GM19239 (cell line): Measurements from ENCODE around the gene ADGRF4.
A peak's percentile ranks its signal among the peaks of the same experiment; 100 is the strongest.
"Not testable (repeated sequence)": the region's sequence is repeated elsewhere in the genome, so short reads cannot be mapped to it uniquely, and the experiment has no call there.

Experiments
- DNase-seq: peaks from one replicate; pipeline ENCODE4 v3.0.0; 2011; ENCODE audit warnings: low spot score; ENCODE audit not compliant: insufficient read length
- FAIRE-seq: peaks from 2 replicates; lab custom pipeline; 2011; peaks lifted over from hg19 to GRCh38; lab: Jason Lieb, UNC

Gene ADGRF4

GRCh38 chr6:47733879-47734558 is 35.6 kb downstream of the ADGRF4 start:
- DNase-seq (no peak), FAIRE-seq (peak; percentile 18)

- FAIRE-seq = no peak
- no peak for DNase-seq
These were observed 36.6 kb downstream of the ADGRF4 start for GRCh38 chr6:47734831-47735481.

GRCh38 chr6:47736083-47736700 is 37.8 kb downstream of the ADGRF4 start:
- DNase-seq (no peak), FAIRE-seq (no peak)

GRCh38 chr6:47737406-47737805 is 39.0 kb downstream of the ADGRF4 start:
- no peak for DNase-seq
- FAIRE-seq = no peak

GRCh38 chr6:47740714-47741113 is 42.3 kb downstream of the ADGRF4 start:
- no peak for FAIRE-seq
- DNase-seq = no peak

- FAIRE-seq (no peak), DNase-seq (no peak)
These were observed 43.4 kb downstream of the ADGRF4 start for GRCh38 chr6:47741807-47742206.

- DNase-seq (no peak), FAIRE-seq (no peak)
These were observed 45.4 kb downstream of the ADGRF4 start for GRCh38 chr6:47743744-47744143.

GRCh38 chr6:47745269-47745668 is 46.9 kb downstream of the ADGRF4 start:
- DNase-seq, FAIRE-seq: not testable (repeated sequence)

- DNase-seq = no peak
These were observed 51.4 kb downstream of the ADGRF4 start for GRCh38 chr6:47749757-47750156.

GRCh38 chr6:47752801-47753200 is 54.4 kb downstream of the ADGRF4 start:
- no peak for FAIRE-seq

More at GRCh38 chr6:47749757-47750156, 51.4 kb downstream of the ADGRF4 start:
- FAIRE-seq = no peak

GRCh38 chr6:47759364-47759763 is 61.0 kb downstream of the ADGRF4 start:
- no peak for FAIRE-seq
- no peak for DNase-seq

More at GRCh38 chr6:47752801-47753200, 54.4 kb downstream of the ADGRF4 start:
- no peak for DNase-seq

- FAIRE-seq = no peak
- no peak for DNase-seq
These were observed 64.1 kb downstream of the ADGRF4 start for GRCh38 chr6:47762502-47762901.

- DNase-seq (no peak), FAIRE-seq (no peak)
These were observed 68.1 kb downstream of the ADGRF4 start for GRCh38 chr6:47766445-47766844.

GRCh38 chr6:47767102-47767501 is 68.7 kb downstream of the ADGRF4 start:
- DNase-seq (no peak), FAIRE-seq (no peak)

GRCh38 chr6:47769982-47770381 is 71.6 kb downstream of the ADGRF4 start:
- FAIRE-seq (no peak), DNase-seq (no peak)
